NCI-H2227 treated with DMSO at 0.1 percent for 48 hours (cell line): ENCODE measurements around the gene PELI2.
"Not testable (repeated sequence)": the region's sequence is repeated elsewhere in the genome, so short reads cannot be mapped to it uniquely, and the experiment has no call there.

Experiments
- DNase-seq: peaks from one replicate; lab custom pipeline; 2025; lab: John Stamatoyannopoulos, UW

The PELI2 gene

GRCh38 chr14:56143025-56143424, 24.8 kb downstream of the PELI2 start:
- DNase-seq = no peak

- DNase-seq = no peak
These were observed 26.0 kb downstream of the PELI2 start for GRCh38 chr14:56144176-56144575.

GRCh38 chr14:56145181-56145769, 27.1 kb downstream of the PELI2 start:
- no peak for DNase-seq

DNA sequence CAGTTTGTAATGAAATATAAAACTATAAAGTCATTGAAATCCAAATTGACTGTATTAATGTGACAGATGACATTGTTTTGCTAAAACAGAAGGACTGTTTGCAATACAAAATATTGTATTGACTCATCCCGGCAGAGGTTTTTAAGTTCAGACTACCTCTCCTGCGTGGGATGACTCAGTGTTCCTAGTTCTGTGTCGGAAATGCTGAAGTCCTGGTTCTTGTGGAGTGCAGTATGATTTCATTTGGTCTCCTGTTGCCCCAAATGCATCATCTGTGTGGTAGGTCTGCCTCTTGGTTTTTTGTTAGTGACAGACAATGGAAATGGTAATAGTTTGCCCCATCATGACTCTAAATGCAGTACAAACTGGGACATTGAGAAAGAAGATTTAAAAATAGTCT, 27.8 kb downstream of the PELI2 start:
- DNase-seq = no peak

DNA sequence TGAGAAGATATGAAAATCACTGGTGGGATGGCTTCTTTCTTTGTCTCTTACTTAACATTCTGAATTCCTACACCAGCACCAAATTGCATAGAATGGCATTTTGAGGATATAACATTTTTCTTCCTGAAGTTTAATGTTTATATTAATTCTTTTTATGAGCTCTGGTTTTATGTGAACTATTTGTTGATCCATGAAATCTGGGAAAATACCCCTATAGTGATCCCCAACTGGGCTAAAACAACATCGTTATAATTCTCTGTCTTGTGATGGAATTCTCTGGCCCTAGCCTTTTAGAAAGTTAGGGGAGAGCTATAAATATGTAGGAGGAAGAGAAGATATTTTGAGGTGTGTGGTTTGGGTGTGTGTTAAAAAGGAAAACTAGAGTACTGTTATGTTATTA, 29.2 kb downstream of the PELI2 start:
- DNase-seq = no peak

DNA sequence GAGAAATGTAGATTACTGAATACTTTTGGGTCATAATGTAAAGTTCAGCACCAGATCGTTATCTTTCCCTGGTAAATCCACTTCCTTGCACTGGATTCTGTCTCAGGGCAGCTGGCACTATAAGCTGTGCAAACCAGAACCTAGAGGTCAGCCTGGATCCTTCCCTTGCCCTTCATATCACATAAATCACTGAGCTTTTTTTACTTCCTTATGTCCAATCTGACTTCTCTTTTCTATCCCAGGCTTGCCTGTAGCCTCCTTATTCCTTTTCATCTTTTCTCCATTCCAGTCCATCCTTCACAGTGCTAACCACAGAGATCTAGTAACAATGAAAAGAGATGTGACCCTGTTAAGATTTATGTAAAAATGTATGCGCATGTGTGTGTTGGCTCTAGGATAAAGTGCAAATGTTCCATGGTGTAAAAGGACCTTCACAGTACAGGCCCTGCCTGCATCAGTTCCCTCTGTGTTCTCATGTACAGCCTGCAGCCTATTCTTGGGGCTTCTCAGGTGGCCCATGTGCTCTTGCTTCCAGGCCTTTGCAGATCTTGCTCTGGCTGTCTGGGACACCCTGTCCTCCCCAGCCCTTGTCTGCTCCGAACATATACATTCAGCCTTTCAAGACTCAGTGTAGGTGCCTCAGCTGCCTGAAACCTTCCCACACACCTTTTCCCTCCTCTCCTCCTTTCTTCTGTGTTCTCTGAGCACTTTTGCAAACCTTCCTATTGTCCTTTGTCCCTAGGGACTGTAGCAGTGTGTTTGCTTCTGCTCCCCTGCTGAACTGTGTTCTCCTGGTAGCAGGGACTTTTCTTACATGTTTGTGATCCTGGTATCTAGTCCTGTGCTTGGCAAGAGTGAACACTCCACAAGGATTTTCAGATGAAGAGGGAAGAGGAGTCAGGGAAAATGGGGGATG, 30.0 kb downstream of the PELI2 start:
- DNase-seq = no peak

DNA sequence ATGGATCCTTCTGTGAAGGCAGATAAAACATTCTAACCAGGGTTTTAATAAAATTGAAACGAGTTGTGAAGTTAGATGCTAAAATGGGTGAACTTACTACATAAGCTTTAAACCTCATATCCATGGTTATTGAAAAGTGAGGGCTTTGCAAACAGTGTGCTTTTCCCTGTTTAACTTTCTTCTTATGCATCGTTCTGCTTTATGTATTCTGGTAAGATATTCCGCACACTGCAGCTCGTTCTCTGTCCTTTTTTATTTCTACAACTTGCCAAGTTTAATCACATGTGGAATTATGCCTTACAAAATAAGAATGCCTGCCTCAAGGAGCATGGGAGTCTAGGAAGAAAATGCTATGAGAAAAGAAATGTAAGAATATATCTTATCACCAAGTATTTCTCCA, 30.9 kb downstream of the PELI2 start:
- DNase-seq = no peak

DNA sequence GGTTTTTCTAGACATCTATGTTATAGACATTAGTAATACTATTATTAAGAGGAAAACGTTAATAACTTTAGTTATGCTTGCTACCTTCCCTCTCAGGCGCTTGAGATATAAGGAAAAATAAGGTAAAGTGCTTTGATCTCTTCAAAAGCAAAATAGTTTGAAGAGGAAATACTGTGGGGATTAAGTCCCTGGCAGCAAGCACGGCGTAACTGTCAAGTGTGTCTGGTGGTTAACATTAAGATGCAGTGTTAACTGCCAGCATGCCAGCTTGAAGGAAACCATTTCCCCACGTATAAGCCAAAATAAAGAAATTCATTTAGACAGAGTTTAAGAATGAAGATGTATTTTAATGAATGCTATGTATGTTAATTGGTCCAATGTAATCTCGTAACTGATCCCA, 31.8 kb downstream of the PELI2 start:
- no peak for DNase-seq

DNA sequence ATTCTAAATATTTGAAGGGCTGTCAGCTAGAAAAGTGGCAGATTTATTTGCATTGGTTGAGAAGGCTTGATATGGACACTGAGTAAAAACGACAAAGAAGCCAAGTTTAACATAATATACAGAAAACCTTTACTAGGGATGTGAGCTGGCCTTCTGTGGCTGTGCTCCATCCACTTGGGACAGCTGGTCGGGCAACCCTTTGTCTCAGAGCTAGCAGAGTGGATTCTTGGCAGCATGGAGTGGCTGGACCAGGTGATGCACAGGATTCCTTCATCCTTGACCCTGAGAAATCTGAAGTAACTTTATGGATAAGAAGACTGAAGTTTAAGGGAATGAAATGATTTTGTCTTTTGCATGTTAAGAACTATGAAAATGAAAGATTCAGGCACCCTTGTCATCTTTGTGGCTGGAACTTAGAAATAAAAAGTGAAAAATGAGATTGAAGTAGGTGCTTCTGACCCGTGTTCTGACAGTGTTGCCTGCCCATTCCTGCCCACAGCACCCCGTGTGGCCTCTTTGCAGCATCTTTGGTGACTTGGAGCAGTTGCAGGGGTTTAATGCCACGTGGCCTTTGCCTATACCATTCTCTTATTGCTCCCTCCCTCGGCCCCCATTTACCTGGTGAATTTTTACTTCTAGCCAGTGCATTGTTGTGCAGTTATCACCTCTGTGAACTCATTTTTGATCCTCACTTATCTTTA, 32.6 kb downstream of the PELI2 start:
- no peak for DNase-seq

GRCh38 chr14:56152221-56152620, 34.0 kb downstream of the PELI2 start:
- no peak for DNase-seq

GRCh38 chr14:56153267-56153666, 35.1 kb downstream of the PELI2 start:
- DNase-seq = no peak

DNA sequence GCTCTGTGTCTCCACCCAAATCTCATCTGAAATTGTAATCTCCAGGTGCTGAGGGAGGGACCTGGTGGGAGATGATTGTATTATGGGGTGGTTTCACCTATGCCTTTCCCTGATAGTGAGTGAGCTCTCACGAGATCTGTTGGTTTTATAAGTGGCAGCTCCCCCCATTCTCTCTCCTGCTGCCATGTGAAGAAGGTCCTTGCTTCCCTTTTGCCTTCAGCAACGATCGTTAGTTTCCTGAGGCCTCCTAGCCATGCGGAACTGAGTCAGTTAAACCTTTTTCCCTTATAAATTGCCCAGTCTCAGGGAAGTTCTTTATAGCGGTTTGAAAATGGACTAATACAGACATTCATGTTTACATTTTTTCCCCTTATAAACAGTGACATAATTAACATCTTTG, 36.1 kb downstream of the PELI2 start:
- no peak for DNase-seq

- no peak for DNase-seq
These were observed 37.9 kb downstream of the PELI2 start for GRCh38 chr14:56156096-56156495.

- no peak for DNase-seq
These were observed 40.9 kb downstream of the PELI2 start for GRCh38 chr14:56159066-56159465.

- no peak for DNase-seq
These were observed 41.9 kb downstream of the PELI2 start for GRCh38 chr14:56160088-56160487.

DNA sequence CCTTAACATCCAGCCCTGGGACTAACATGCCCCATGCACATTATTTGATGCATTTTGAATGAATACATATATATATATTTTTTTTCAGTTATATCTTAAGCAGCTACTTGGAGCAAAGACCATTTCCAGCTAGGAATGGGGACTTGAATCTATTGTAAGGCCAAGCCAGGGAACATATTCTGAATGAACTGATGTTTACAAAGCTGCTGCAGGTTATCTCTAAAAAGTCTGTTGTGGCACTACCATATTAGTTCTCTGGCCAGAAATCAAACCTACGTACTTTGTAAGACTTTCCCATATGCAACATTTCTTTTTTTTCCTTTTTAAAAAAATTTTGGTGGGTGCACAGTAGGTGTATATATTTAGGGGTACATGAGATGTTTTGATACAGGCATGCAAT, 43.4 kb downstream of the PELI2 start:
- no peak for DNase-seq

DNA sequence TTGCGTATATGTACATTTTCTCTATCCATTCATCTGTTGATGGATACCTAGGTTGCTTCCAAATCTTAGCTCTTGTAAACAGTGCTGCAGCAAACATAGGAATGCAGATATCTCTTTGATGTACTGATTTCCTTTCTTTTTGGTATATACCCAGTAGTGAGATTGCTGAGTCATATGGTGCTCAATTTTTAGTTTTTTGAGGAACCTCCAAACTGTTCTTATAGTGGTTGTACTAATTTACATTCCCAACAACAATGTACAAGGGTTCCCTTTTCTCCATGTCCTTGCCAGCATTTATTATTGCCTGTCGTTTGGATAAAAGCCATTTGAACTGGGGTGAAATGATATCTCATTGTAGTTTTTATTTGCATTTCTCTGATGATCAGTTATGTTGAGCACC, 44.3 kb downstream of the PELI2 start:
- DNase-seq = no peak

DNA sequence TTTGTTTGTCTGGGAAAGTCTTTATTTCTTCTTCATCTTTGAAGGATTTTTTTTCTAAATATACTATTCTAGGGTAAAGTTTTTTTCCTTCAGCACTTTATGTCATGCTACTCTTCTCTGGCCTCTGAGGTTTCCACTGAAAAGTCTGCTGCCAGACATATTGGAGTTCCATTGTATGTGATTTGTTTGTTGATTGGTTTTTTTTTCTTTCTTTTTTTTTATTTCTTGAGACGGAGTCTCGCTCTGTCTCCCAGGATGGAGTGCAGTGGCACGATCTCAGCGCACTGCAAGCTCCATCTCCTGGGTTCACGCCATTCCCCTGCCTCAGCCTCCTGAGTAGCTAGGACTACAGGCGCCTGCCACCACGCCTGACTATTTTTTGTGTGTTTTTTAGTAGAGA, 48.4 kb downstream of the PELI2 start:
- not testable (repeated sequence) for DNase-seq

- no peak for DNase-seq
These were observed 49.9 kb downstream of the PELI2 start for GRCh38 chr14:56168007-56168616.

DNA sequence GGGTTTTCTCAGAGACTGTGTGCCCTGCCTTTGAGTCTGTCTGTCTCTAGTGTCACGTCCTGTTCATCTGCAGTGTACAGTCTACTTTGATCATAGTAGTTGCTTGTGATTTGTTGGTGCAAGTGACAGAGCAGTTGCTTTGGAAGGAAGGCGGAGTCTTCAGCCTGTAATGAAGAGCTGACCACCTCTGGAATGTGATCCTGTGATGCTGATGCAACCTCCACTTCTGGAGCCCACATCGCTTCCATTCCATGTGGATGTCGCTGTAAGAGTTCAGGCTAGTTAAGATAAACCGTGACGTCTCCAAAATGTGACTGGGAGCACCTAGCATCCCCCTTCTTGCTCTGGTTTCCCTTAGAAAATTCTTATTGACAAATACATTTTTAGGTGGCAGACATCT, 51.8 kb downstream of the PELI2 start:
- no peak for DNase-seq

GRCh38 chr14:56170877-56171422, 52.7 kb downstream of the PELI2 start:
- no peak for DNase-seq

- no peak for DNase-seq
These were observed 53.9 kb downstream of the PELI2 start for GRCh38 chr14:56172074-56172473.
